Gastroesophageal sphincter (tissue), 4 donors: ENCODE measurements around the gene PCDH15. TPM values are rescaled to one million over a fixed set of nuclear protein-coding genes. Genes with fewer than 3 reads are reported as not detected.

Experiments used
- ATAC-seq: fragments of 150-250 bp; one replicate; pipeline ENCODE4 v1.9.1; 2016; ENCODE audit warnings: mild to moderate bottlenecking, moderate library complexity
- H3K27ac ChIP-seq, 4 donors: fragments of 200-600 bp; sonication (generic) in 3 of 4; 1 replicate in 3 of 4; 2 replicates in 1 of 4; pipeline ENCODE4 v1.5.1; 2016 to 2019
- H3K27me3 ChIP-seq: fragments of 200-600 bp; sonication (generic); one replicate; pipeline ENCODE4 v1.5.1; 2019
- H3K36me3 ChIP-seq, 2 donors: fragments of 200-600 bp; sonication (generic); one replicate each; pipeline ENCODE4 v1.5.1; 2019; ENCODE audit warnings: control low read depth in 1 of 2
- H3K4me1 ChIP-seq, 3 donors: fragments of 200-600 bp; sonication (generic); 1 replicate in 2 of 3; 2 replicates in 1 of 3; pipeline ENCODE4 v1.5.1; 2016 to 2019; ENCODE audit warnings: control low read depth in 2 of 3
- H3K4me3 ChIP-seq, 2 donors: fragments of 200-600 bp; sonication (generic); one replicate each; pipeline ENCODE4 v1.5.1; 2019; ENCODE audit warnings: mild to moderate bottlenecking in 1 of 2, moderate library complexity in 1 of 2
- H3K9me3 ChIP-seq, 3 donors: fragments of 200-600 bp; sonication (generic); one replicate each; pipeline ENCODE4 v1.5.1; 2017 to 2019; ENCODE audit warnings: control low read depth in 2 of 3
- CTCF ChIP-seq, 4 experiments: fragments of 200-600 bp in 2 of 4; fragments of 450-650 bp in 2 of 4; sonication (generic) in 1 of 4; IDR thresholded peaks; one replicate each; pipeline ENCODE4 v1.5.1; 2017 to 2019; ENCODE audit warnings: antibody characterized with exemption in 4 of 4, mild to moderate bottlenecking in 2 of 4, moderate library complexity in 2 of 4
- EP300 ChIP-seq: sonication (generic); formaldehyde crosslinking; IDR thresholded peaks from one replicate; pipeline ENCODE4 v1.6.1; 2017; ENCODE audit warnings: antibody characterized with exemption, mild to moderate bottlenecking
- POLR2A ChIP-seq, 2 donors: fragments of 450-650 bp; IDR thresholded peaks; one replicate each; pipeline ENCODE4 v1.6.1; 2017; ENCODE audit warnings: antibody characterized with exemption in 2 of 2, mild to moderate bottlenecking in 2 of 2, moderate library complexity in 1 of 2
- POLR2AphosphoS5 ChIP-seq: sonication (generic); formaldehyde crosslinking; IDR thresholded peaks from one replicate; pipeline ENCODE4 v1.6.1; 2017; ENCODE audit warnings: antibody characterized with exemption
- WGBS, 2 donors: methylation state at CpG; one replicate each; pipeline ENCODE4 v1.1.5; 2018; ENCODE audit warnings: low coverage in 1 of 2; 5-methylcytosine and 5-hydroxymethylcytosine counted together
- total RNA-seq, 4 donors: library from RNA; depleted of rRNA; stranded (reverse); fragments of >200 nt; gene quantifications; one replicate each; pipeline ENCODE4 v1.1.0, GENCODE V29; 2016

Gene PCDH15
- total RNA-seq, 4 donors from 2014 or later = 0.10 to 0.50 (median 0.27) TPM; not detected in 1

- WGBS, 2 donors = 68 to 88% methylated on average over 3 of the region's 3 CpGs
- no peaks in the 10 kb centered on the region for H3K4me1 ChIP-seq
Observed at GRCh38 chr10:54796881-54797280, 4.2 kb downstream of the PCDH15 start.

GRCh38 chr10:54776622-54777021 lies 24.4 kb downstream of the PCDH15 start:
- no peak for ATAC-seq
- no peaks in the 10 kb centered on the region for H3K9me3 ChIP-seq
- H3K4me1 ChIP-seq = no peaks in the 10 kb centered on the region
- WGBS, 2 donors = 86 to 94% methylated on average over 1 to 4 of the region's 4 CpGs
- TF ChIP-seq POLR2AphosphoS5 = no peak
- no peak for TF ChIP-seq CTCF (IDR thresholded peaks at IDR 0.05)
- TF ChIP-seq POLR2A (IDR thresholded peaks at IDR 0.05) = no peak
- no peak for TF ChIP-seq EP300
- H3K4me3 ChIP-seq = no peak overlapping the region
- no peak overlapping the region for H3K27ac ChIP-seq
- H3K36me3 ChIP-seq = no peaks in the 10 kb centered on the region
- H3K27me3 ChIP-seq = no peaks in the 10 kb centered on the region

More at GRCh38 chr10:54796881-54797280, 4.2 kb downstream of the PCDH15 start:
- Histone ChIP-seq H3K27me3 (no peaks in the 10 kb centered on the region), H3K27ac (no peak overlapping the region), H3K36me3 (no peaks in the 10 kb centered on the region), H3K4me3 (no peak overlapping the region), H3K9me3 (no peaks in the 10 kb centered on the region)
- TF ChIP-seq CTCF (IDR thresholded peaks at IDR 0.05) (no peak), POLR2A (IDR thresholded peaks at IDR 0.05) (no peak), EP300 (no peak), POLR2AphosphoS5 (no peak)
- no peak for ATAC-seq

- 73 to 82% methylated on average over 4 to 6 of the region's 6 CpGs for WGBS, 2 donors
- Histone ChIP-seq H3K4me1 (no peaks in the 10 kb centered on the region), H3K27ac (no peak overlapping the region), H3K27me3 (no peaks in the 10 kb centered on the region), H3K4me3 (no peak overlapping the region), H3K9me3 (no peaks in the 10 kb centered on the region), H3K36me3 (no peaks in the 10 kb centered on the region)
- TF ChIP-seq EP300 (no peak), CTCF (IDR thresholded peaks at IDR 0.05) (no peak), POLR2A (IDR thresholded peaks at IDR 0.05) (no peak), POLR2AphosphoS5 (no peak)
- ATAC-seq = no peak
Observed at GRCh38 chr10:54772468-54773122, 28.4 kb downstream of the PCDH15 start.

- Histone ChIP-seq H3K27ac (no peak overlapping the region), H3K36me3 (no peaks in the 10 kb centered on the region), H3K9me3 (no peaks in the 10 kb centered on the region), H3K4me1 (no peaks in the 10 kb centered on the region), H3K4me3 (no peak overlapping the region), H3K27me3 (no peaks in the 10 kb centered on the region)
- TF ChIP-seq POLR2A (IDR thresholded peaks at IDR 0.05) (no peak), CTCF (IDR thresholded peaks at IDR 0.05) (no peak), EP300 (no peak), POLR2AphosphoS5 (no peak)
- 38 to 44% methylated on average over 2 of the region's 2 CpGs for WGBS, 2 donors
- no peak for ATAC-seq
Observed at GRCh38 chr10:54769051-54769450, 32.0 kb downstream of the PCDH15 start.

GRCh38 chr10:54758791-54759190 lies 42.2 kb downstream of the PCDH15 start:
- 18 to 47% methylated on average over 2 of the region's 2 CpGs for WGBS, 2 donors
- Histone ChIP-seq H3K9me3 (no peaks in the 10 kb centered on the region), H3K36me3 (no peaks in the 10 kb centered on the region), H3K27me3 (no peaks in the 10 kb centered on the region), H3K4me3 (no peak overlapping the region), H3K4me1 (no peaks in the 10 kb centered on the region), H3K27ac (no peak overlapping the region)
- TF ChIP-seq CTCF (IDR thresholded peaks at IDR 0.05) (no peak), POLR2A (IDR thresholded peaks at IDR 0.05) (no peak), EP300 (no peak), POLR2AphosphoS5 (no peak)
- ATAC-seq = no peak
